SJCRH30 (cell line): ENCODE results near the gene MYO1F. TPM values are rescaled to one million over a fixed set of nuclear protein-coding genes. Genes with fewer than 3 reads are reported as not detected.

Experiments
- DNase-seq, 2 experiments: peaks; one replicate each; pipeline ENCODE4 v3.0.0-alpha.2; 2015 to 2020
- H3K27ac ChIP-seq: fragments of 250-450 bp; sonication (Bioruptor Pico); 2 replicates; pipeline ENCODE4 v1.5.1; 2020; ENCODE audit warnings: mild to moderate bottlenecking, moderate library complexity
- H3K27me3 ChIP-seq: fragments of 250-450 bp; sonication (Bioruptor Pico); 2 replicates; pipeline ENCODE4 v1.5.1; 2020; ENCODE audit warnings: mild to moderate bottlenecking, moderate library complexity
- H3K36me3 ChIP-seq: fragments of 250-450 bp; sonication (Bioruptor Pico); 2 replicates; pipeline ENCODE4 v1.5.1; 2020; ENCODE audit warnings: mild to moderate bottlenecking, moderate library complexity
- H3K4me1 ChIP-seq: fragments of 250-450 bp; sonication (Bioruptor Pico); 2 replicates; pipeline ENCODE4 v1.5.1; 2020; ENCODE audit warnings: mild to moderate bottlenecking, moderate library complexity
- H3K4me3 ChIP-seq: fragments of 250-450 bp; sonication (Bioruptor Pico); 2 replicates; pipeline ENCODE4 v1.5.1; 2020; ENCODE audit warnings: mild to moderate bottlenecking, moderate library complexity
- H3K9me3 ChIP-seq: fragments of 250-450 bp; sonication (Bioruptor Pico); replicated peaks from 2 replicates; pipeline ENCODE4 v1.5.1; 2020; ENCODE audit warnings: mild to moderate bottlenecking, moderate library complexity
- total RNA-seq: library from RNA; depleted of rRNA; stranded (reverse); fragments of >200 nt; shearing (Covaris generic); gene quantifications from 2 replicates; pipeline ENCODE4 v1.2.3, GENCODE V29; 2014

The MYO1F gene
- total RNA-seq, 1 experiment from 2014 or later: 0.04 TPM

- no peak for DNase-seq
- no peaks in the 10 kb centered on the region for H3K27me3 ChIP-seq
- H3K4me3 ChIP-seq: peak overlapping the region; percentile 60
Observed at GRCh38 chr19:8506402-8506957, 70.8 kb downstream of the MYO1F start.

GRCh38 chr19:8505680-8506401, 71.4 kb downstream of the MYO1F start:
- no peaks in the 10 kb centered on the region for H3K9me3 ChIP-seq
- no peaks in the 10 kb centered on the region for H3K4me1 ChIP-seq
- peak overlapping the region; percentile 2; the same call in 1 of the 2 replicates for H3K27ac ChIP-seq
- H3K4me3 ChIP-seq: peak overlapping the region; percentile 60
- DNase-seq: peak; percentile 82 to 89
- H3K27me3 ChIP-seq: no peaks in the 10 kb centered on the region
- no peaks in the 10 kb centered on the region for H3K36me3 ChIP-seq

More at GRCh38 chr19:8506402-8506957, 70.8 kb downstream of the MYO1F start:
- no peaks in the 10 kb centered on the region for H3K9me3 ChIP-seq
- no peaks in the 10 kb centered on the region for H3K36me3 ChIP-seq
- H3K4me1 ChIP-seq: no peaks in the 10 kb centered on the region
- no peak overlapping the region for H3K27ac ChIP-seq

GRCh38 chr19:8504919-8505318, 72.3 kb downstream of the MYO1F start:
- H3K9me3 ChIP-seq: no peaks in the 10 kb centered on the region
- H3K27ac ChIP-seq: no peak overlapping the region

GRCh38 chr19:8504171-8504570, 73.1 kb downstream of the MYO1F start:
- Histone ChIP-seq H3K9me3 (no peaks in the 10 kb centered on the region), H3K4me3 (no peak overlapping the region), H3K36me3 (no peaks in the 10 kb centered on the region), H3K4me1 (no peaks in the 10 kb centered on the region), H3K27ac (no peak overlapping the region), H3K27me3 (no peaks in the 10 kb centered on the region)
- peak in 1 of 2 experiments; percentile 61 for DNase-seq

More at GRCh38 chr19:8504919-8505318, 72.3 kb downstream of the MYO1F start:
- no peak for DNase-seq
- Histone ChIP-seq H3K4me1 (no peaks in the 10 kb centered on the region), H3K36me3 (no peaks in the 10 kb centered on the region), H3K27me3 (no peaks in the 10 kb centered on the region), H3K4me3 (no peak overlapping the region)

DNA sequence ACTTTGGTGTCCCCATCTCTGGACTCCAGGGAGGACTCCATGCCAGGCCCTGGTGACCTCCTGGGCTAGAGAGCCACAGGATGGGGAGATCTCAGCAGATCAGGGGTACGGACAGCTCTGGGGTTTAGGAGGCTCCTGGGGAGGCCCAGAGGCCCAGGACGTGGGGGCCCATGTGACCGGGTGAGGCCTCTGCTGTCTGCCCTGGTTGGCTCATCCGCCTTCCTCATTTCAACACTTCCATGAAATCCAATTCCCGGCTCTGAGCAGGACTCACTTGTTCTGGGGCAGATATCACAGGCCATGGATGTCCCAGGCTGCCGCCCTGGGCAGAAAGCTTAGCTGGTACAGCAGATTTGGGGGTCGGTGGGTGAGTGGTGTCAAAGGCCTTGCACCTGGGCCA, 73.7 kb downstream of the MYO1F start:
- Histone ChIP-seq H3K36me3 (no peaks in the 10 kb centered on the region), H3K4me3 (no peak overlapping the region), H3K4me1 (no peaks in the 10 kb centered on the region), H3K9me3 (no peaks in the 10 kb centered on the region), H3K27me3 (no peaks in the 10 kb centered on the region), H3K27ac (no peak overlapping the region)
- DNase-seq: no peak

DNA sequence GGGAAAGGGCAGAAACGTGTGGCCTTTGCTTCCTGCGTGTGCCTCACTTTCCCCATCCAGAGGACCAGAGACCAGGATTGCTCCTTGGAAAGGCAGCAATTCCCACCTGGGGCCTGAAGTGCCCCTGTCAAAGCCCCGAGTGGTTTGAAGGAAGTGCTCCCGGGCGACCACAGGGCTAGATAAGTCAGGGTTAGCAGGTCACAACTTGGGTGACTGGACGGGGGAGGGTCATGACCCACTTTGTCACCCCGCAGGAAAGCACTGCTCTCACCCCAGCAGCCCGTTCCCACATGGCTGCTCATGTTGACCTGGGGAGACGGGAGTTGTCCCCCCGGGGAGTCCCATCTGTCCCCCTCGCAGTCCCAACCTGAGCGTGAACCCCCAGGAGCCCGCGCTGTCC, 75.3 kb downstream of the MYO1F start:
- Histone ChIP-seq H3K9me3 (no peaks in the 10 kb centered on the region), H3K27me3 (no peaks in the 10 kb centered on the region), H3K4me1 (no peaks in the 10 kb centered on the region), H3K36me3 (no peaks in the 10 kb centered on the region), H3K4me3 (no peak overlapping the region), H3K27ac (no peak overlapping the region)
- DNase-seq: no peak

- Histone ChIP-seq H3K9me3 (no peaks in the 10 kb centered on the region), H3K4me1 (no peaks in the 10 kb centered on the region), H3K27ac (no peak overlapping the region), H3K4me3 (no peak overlapping the region), H3K36me3 (no peaks in the 10 kb centered on the region), H3K27me3 (no peaks in the 10 kb centered on the region)
- DNase-seq: no peak
Observed at GRCh38 chr19:8501516-8501915, 75.7 kb downstream of the MYO1F start.

DNA sequence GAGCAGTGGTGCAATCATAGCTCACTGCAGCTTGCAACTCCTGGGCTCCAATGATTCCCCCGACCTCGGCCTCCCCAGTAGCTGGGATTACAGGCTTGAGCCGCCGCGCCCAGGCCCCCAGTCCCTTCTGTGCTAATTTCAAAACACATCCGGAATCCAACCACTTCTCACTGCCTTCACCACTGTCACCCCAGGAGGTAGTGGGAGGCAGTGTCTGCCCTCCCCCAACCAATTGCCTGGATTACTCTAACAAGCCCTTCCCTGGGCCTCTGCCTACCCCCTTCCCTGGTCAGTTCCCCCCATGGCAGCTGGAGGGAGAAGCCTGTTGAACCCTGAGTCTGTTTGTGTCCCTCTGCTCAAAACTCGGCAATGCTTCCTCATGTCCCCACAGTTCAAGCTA, 77.1 kb downstream of the MYO1F start:
- no peaks in the 10 kb centered on the region for H3K27me3 ChIP-seq
- H3K9me3 ChIP-seq: no peaks in the 10 kb centered on the region
- no peak for DNase-seq
- H3K27ac ChIP-seq: no peak overlapping the region
- no peak overlapping the region for H3K4me3 ChIP-seq
- no peaks in the 10 kb centered on the region for H3K36me3 ChIP-seq
- H3K4me1 ChIP-seq: no peaks in the 10 kb centered on the region

DNA sequence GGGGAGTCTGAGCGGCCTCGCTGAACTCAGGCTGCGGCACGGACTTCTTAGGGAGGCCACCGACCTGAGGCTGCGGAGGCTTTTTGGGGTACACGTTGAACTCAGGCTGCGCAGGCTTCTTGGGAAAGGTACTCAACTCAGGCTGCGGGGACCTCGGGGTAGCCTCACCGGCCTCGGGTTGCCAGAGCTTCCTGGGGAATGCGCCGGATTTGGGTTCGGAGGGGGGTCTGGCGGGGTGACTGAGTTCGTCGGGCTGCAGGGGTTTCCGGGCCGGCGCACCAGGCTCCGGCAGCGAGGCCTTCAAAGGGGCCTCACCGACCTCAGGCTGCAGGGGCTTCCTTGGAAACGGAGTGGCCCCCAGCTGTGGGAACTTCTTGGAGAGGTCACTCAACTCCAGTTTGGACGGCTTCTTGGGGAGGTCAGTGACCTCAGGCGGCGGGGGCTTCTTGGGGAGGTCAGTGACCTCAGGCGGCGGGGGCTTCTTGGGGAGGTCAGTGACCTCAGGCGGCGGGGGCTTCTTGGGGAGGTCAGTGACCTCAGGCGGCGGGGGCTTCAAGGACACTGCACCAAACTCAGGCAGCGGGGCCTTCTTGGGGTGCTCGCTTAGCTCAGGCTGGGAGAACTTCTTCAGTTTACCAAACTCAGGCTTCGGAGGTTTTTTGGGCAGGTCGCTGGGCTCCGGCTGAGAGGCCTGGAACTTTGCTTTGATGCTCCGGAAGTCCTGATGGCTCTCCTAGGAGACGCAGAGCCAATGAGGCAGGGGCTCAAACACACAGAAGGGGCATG, 78.0 kb downstream of the MYO1F start:
- Histone ChIP-seq H3K4me1 (no peaks in the 10 kb centered on the region), H3K27ac (no peak overlapping the region), H3K4me3 (no peak overlapping the region), H3K27me3 (no peaks in the 10 kb centered on the region), H3K36me3 (no peaks in the 10 kb centered on the region), H3K9me3 (no peaks in the 10 kb centered on the region)
- no peak for DNase-seq

- no peaks in the 10 kb centered on the region for H3K4me1 ChIP-seq
- H3K9me3 ChIP-seq: no peaks in the 10 kb centered on the region
- DNase-seq: no peak
- no peaks in the 10 kb centered on the region for H3K36me3 ChIP-seq
- no peaks in the 10 kb centered on the region for H3K27me3 ChIP-seq
- no peak overlapping the region for H3K4me3 ChIP-seq
- no peak overlapping the region for H3K27ac ChIP-seq
Observed at GRCh38 chr19:8498295-8498694, 78.9 kb downstream of the MYO1F start.

DNA sequence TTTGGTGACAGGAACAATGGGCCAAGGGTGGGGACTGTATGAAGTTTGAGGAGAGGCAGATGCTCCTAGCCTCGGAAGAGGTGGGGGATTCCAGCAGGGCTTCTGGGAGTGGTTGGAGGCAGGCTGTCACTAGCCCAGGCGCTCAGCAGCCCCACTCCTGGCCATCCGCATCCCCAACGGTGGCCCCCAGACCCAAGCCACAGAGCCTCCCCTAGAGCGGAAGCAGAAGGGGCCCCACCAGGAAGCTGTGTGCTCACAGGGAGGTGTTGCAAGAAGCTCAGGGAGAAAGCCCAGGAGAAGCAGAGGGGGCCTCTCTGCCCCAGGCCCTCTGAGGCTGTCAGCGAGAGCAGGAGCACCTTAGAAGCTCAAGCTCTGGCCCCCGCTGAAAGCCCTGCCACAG, 83.1 kb downstream of the MYO1F start:
- Histone ChIP-seq H3K4me1 (no peaks in the 10 kb centered on the region), H3K9me3 (no peaks in the 10 kb centered on the region), H3K4me3 (no peak overlapping the region), H3K36me3 (peaks cover 5% of the 10 kb centered on the region; the same call in 1 of the 2 replicates), H3K27me3 (no peaks in the 10 kb centered on the region), H3K27ac (no peak overlapping the region)
- no peak for DNase-seq

- Histone ChIP-seq H3K4me3 (no peak overlapping the region), H3K27me3 (no peaks in the 10 kb centered on the region), H3K36me3 (peaks cover 29% of the 10 kb centered on the region), H3K4me1 (no peaks in the 10 kb centered on the region), H3K27ac (no peak overlapping the region), H3K9me3 (no peaks in the 10 kb centered on the region)
- DNase-seq: no peak
Observed at GRCh38 chr19:8491574-8491973, 85.7 kb downstream of the MYO1F start.

- Histone ChIP-seq H3K9me3 (no peaks in the 10 kb centered on the region), H3K36me3 (peaks cover 34% of the 10 kb centered on the region), H3K27me3 (no peaks in the 10 kb centered on the region), H3K4me1 (no peaks in the 10 kb centered on the region), H3K4me3 (no peak overlapping the region), H3K27ac (no peak overlapping the region)
- no peak for DNase-seq
Observed at GRCh38 chr19:8490873-8491272, 86.4 kb downstream of the MYO1F start.

- no peaks in the 10 kb centered on the region for H3K9me3 ChIP-seq
- no peak overlapping the region for H3K4me3 ChIP-seq
- no peak for DNase-seq
- H3K4me1 ChIP-seq: no peaks in the 10 kb centered on the region
- H3K36me3 ChIP-seq: peaks cover 39% of the 10 kb centered on the region
- no peaks in the 10 kb centered on the region for H3K27me3 ChIP-seq
- H3K27ac ChIP-seq: no peak overlapping the region
Observed at GRCh38 chr19:8490395-8490760, 86.9 kb downstream of the MYO1F start.
